ENCODE data around the gene VWA3A. TPM values are rescaled to one million over a fixed set of nuclear protein-coding genes. Genes with fewer than 3 reads are reported as not detected.

VWA3A gene
- total RNA-seq, 1 experiment from 2014 or later, result 0.64 TPM

- Histone ChIP-seq H3K36me3 (ENCODE audit: insufficient read depth, low read length, poor library complexity, severe bottlenecking) (no peaks in the 10 kb centered on the region), H3K4me3 (ENCODE audit: low read depth, low read length, poor library complexity, severe bottlenecking) (no peak overlapping the region), H3K9me3 (ENCODE audit: low read depth, low read length, poor library complexity, severe bottlenecking) (no peaks in the 10 kb centered on the region), H3K27me3 (replicated peaks; ENCODE audit: insufficient read depth, low read depth, low read length, poor library complexity) (no peaks in the 10 kb centered on the region), H3K4me1 (ENCODE audit: insufficient read depth, low read length, poor library complexity, severe bottlenecking) (no peaks in the 10 kb centered on the region), H3K27ac (ENCODE audit: low read depth, low read length, poor library complexity, severe bottlenecking) (no peak overlapping the region)
- BruUV-seq (replicated peaks), result no TSS peak
- CTCF ChIA-PET, result no interaction called here
- no peak for TF ChIP-seq EZH2 (IDR thresholded peaks at IDR 0.05; ENCODE audit: borderline replicate concordance, low read depth, low read length, poor library complexity, severe bottlenecking)
- TF ChIP-seq, protein P1, sequence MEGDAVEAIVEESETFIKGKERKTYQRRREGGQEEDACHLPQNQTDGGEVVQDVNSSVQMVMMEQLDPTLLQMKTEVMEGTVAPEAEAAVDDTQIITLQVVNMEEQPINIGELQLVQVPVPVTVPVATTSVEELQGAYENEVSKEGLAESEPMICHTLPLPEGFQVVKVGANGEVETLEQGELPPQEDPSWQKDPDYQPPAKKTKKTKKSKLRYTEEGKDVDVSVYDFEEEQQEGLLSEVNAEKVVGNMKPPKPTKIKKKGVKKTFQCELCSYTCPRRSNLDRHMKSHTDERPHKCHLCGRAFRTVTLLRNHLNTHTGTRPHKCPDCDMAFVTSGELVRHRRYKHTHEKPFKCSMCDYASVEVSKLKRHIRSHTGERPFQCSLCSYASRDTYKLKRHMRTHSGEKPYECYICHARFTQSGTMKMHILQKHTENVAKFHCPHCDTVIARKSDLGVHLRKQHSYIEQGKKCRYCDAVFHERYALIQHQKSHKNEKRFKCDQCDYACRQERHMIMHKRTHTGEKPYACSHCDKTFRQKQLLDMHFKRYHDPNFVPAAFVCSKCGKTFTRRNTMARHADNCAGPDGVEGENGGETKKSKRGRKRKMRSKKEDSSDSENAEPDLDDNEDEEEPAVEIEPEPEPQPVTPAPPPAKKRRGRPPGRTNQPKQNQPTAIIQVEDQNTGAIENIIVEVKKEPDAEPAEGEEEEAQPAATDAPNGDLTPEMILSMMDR (conservative IDR thresholded peaks at IDR 0.05; ENCODE audit: low read depth, low read length), result no peak
- intact Hi-C loops (cut with micrococcal nuclease; ENCODE audit: unreplicated experiment), result no loop called here
- POLR2A ChIA-PET (ENCODE audit: low non-redundant PET), result no interaction called here
- no peak for DNase-seq (ENCODE audit: low spot score)
Observed at GRCh38 chr16:22174642-22175041, 82.3 kb downstream of the VWA3A start.

DNA sequence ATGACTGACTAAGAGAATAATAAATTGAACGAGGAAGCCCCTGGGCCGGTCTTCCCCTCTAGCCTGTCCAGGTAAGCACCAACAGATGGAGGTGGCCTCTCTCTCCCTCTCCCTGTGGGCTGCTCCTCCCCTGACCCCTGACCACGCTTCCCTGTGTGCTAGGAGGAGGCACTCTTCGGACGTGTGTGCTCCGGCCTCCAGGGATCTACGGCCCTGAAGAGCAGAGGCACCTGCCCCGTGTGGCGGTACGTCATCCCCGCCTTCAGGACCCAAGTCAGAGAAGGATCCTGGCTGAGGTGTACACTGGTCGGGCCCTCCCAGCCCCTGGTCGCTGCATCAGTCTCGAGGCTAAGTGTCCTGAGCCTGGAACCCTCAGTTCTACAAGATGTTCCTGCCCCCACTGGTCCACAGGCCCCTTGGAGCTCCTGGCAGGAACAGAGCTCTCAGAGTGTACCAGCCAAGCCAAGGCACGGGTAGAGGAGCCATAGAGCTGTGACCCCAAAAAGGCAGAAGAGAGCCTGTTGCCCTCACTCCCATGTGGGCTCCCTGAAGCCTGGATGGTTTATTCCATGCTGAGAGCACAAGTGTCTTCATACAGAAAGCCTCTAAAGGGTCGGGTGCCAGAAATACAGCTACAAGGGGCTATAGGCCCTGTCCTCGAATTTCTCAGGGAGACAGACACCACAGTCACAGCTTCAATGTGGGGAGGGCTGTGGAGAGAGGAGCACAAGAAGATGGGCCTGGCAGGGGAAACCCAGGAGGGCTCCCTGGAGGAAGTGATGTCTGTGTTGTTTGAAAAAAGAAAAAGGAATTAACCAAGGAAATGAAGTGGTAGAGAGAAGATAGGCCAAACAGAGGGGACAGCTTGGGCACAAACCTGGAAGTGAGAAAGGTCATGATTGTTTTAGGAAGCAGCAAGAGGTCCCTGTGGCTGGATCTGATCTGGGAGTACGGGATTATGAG is 85.9 kb downstream of the VWA3A start:
- POLR2A ChIA-PET (ENCODE audit: low non-redundant PET), result no interaction called here
- CTCF ChIA-PET, result no interaction called here
- no peaks in the 10 kb centered on the region for H3K27me3 ChIP-seq (replicated peaks; ENCODE audit: insufficient read depth, low read depth, low read length, poor library complexity)
- H3K4me1 ChIP-seq (ENCODE audit: insufficient read depth, low read length, poor library complexity, severe bottlenecking), result no peaks in the 10 kb centered on the region
- H3K27ac ChIP-seq (ENCODE audit: low read depth, low read length, poor library complexity, severe bottlenecking), result no peak overlapping the region
- BruUV-seq (replicated peaks), result no TSS peak
- no peaks in the 10 kb centered on the region for H3K36me3 ChIP-seq (ENCODE audit: insufficient read depth, low read length, poor library complexity, severe bottlenecking)
- H3K4me3 ChIP-seq (ENCODE audit: low read depth, low read length, poor library complexity, severe bottlenecking), result no peak overlapping the region
- no peak for TF ChIP-seq EZH2 (IDR thresholded peaks at IDR 0.05; ENCODE audit: borderline replicate concordance, low read depth, low read length, poor library complexity, severe bottlenecking)
- TF ChIP-seq, protein P1 (conservative IDR thresholded peaks at IDR 0.05; ENCODE audit: low read depth, low read length), result no peak
- H3K9me3 ChIP-seq (ENCODE audit: low read depth, low read length, poor library complexity, severe bottlenecking), result no peaks in the 10 kb centered on the region
- DNase-seq (ENCODE audit: low spot score), result no peak
- intact Hi-C loops (cut with micrococcal nuclease; ENCODE audit: unreplicated experiment), result no loop called here

- POLR2A ChIA-PET (ENCODE audit: low non-redundant PET), result no interaction called here
- CTCF ChIA-PET, result no interaction called here
Observed at GRCh38 chr16:22181426-22181825, 89.1 kb downstream of the VWA3A start.

More at GRCh38 chr16:22181426-22181825, 89.1 kb downstream of the VWA3A start:
- H3K36me3 ChIP-seq (ENCODE audit: insufficient read depth, low read length, poor library complexity, severe bottlenecking), result no peaks in the 10 kb centered on the region
- no peak overlapping the region for H3K4me3 ChIP-seq (ENCODE audit: low read depth, low read length, poor library complexity, severe bottlenecking)
- H3K4me1 ChIP-seq (ENCODE audit: insufficient read depth, low read length, poor library complexity, severe bottlenecking), result no peaks in the 10 kb centered on the region
- H3K9me3 ChIP-seq (ENCODE audit: low read depth, low read length, poor library complexity, severe bottlenecking), result no peaks in the 10 kb centered on the region
- TF ChIP-seq, protein P1 (conservative IDR thresholded peaks at IDR 0.05; ENCODE audit: low read depth, low read length), result no peak
- TF ChIP-seq EZH2 (IDR thresholded peaks at IDR 0.05; ENCODE audit: borderline replicate concordance, low read depth, low read length, poor library complexity, severe bottlenecking), result no peak
- no peak overlapping the region for H3K27ac ChIP-seq (ENCODE audit: low read depth, low read length, poor library complexity, severe bottlenecking)
- BruUV-seq (replicated peaks), result no TSS peak
- DNase-seq (ENCODE audit: low spot score), result no peak
- no peaks in the 10 kb centered on the region for H3K27me3 ChIP-seq (replicated peaks; ENCODE audit: insufficient read depth, low read depth, low read length, poor library complexity)
- intact Hi-C loops (cut with micrococcal nuclease; ENCODE audit: unreplicated experiment), result loop anchor here (10.0 kb wide), 1 partner anchor 357 kb away; no protein-coding TSS in a partner anchor
